Gastrocnemius medialis (tissue), 4 donors: Measurements from ENCODE around the gene LRMDA. TPM values are rescaled to one million over a fixed set of nuclear protein-coding genes. Genes with fewer than 3 reads are reported as not detected.
"Not testable (repeated sequence)": the region's sequence is repeated elsewhere in the genome, so short reads cannot be mapped to it uniquely, and the experiment has no call there.

Source experiments
- ATAC-seq, 2 donors: fragments of 150-250 bp; one replicate each; pipeline ENCODE4 v1.9.1; 2016
- DNase-seq, 2 donors: peaks; one replicate each; pipeline ENCODE4 v3.0.0-alpha.2; 2019
- H3K27ac ChIP-seq, 4 donors: fragments of 200-600 bp; sonication (generic); 1 replicate in 1 of 4; 2 replicates in 3 of 4; pipeline ENCODE4 v1.5.1; 2016 to 2018; ENCODE audit warnings: mild to moderate bottlenecking in 2 of 4, moderate library complexity in 1 of 4
- H3K27me3 ChIP-seq, 3 donors: fragments of 200-600 bp; sonication (generic) in 2 of 3; 1 replicate in 1 of 3; 2 replicates in 2 of 3; pipeline versions ENCODE4 v1.5.1 to v1.6.0; 2016 to 2019; ENCODE audit warnings: mild to moderate bottlenecking in 1 of 3, moderate library complexity in 1 of 3
- H3K36me3 ChIP-seq, 2 donors: fragments of 200-600 bp; sonication (generic) in 1 of 2; one replicate each; pipeline ENCODE4 v1.5.1; 2017 to 2018
- H3K4me1 ChIP-seq, 2 donors: fragments of 200-600 bp; sonication (generic) in 1 of 2; one replicate each; pipeline ENCODE4 v1.5.1; 2016 to 2017; ENCODE audit warnings: mild to moderate bottlenecking in 2 of 2
- H3K4me3 ChIP-seq, 4 donors: fragments of 200-600 bp; sonication (generic) in 3 of 4; 1 replicate in 1 of 4; 2 replicates in 3 of 4; pipeline ENCODE4 v1.5.1; 2016 to 2019; ENCODE audit warnings: mild to moderate bottlenecking in 2 of 4
- H3K9me3 ChIP-seq, 3 donors: fragments of 200-600 bp; sonication (generic) in 2 of 3; 1 replicate in 1 of 3; 2 replicates in 2 of 3; pipeline ENCODE4 v1.5.1; 2016 to 2019
- POLR2A ChIP-seq, 2 donors: fragments of 450-650 bp; IDR thresholded peaks; one replicate each; pipeline ENCODE4 v1.6.1; 2017; ENCODE audit warnings: antibody characterized with exemption in 2 of 2, mild to moderate bottlenecking in 2 of 2, moderate library complexity in 2 of 2
- in situ Hi-C, 4 donors: fragments of 200-750 bp; cut with MboI; loops; one replicate each; pipeline versions ENCODE4 v1.15.0 to v1.8.0; 2017; ENCODE audit warnings: low sequenced_read_pairs in 4 of 4
- intact Hi-C: fragments of 100-400 bp; cut with DNase I; formaldehyde crosslinking; loops from one replicate; pipeline ENCODE4 v1.15.1; 2023; ENCODE audit warnings: low total_unique reads
- total RNA-seq, 4 donors: library from RNA; depleted of rRNA; stranded (reverse); fragments of >200 nt; gene quantifications; one replicate each; pipeline versions ENCODE4 v1.1.0 to v1.2.3, GENCODE V29; 2016
- TF ChIP-seq, protein P1 (sequence below), 5 experiments: fragments of 450-650 bp in 3 of 5; fragments of 200-600 bp in 2 of 5; sonication (generic) in 2 of 5; IDR thresholded peaks in 4 of 5; conservative IDR thresholded peaks in 1 of 5; 1 replicate in 4 of 5; 2 replicates in 1 of 5; pipeline ENCODE4 v1.5.1; 2016 to 2019; ENCODE audit warnings: antibody characterized with exemption in 5 of 5, mild to moderate bottlenecking in 3 of 5, moderate library complexity in 3 of 5

LRMDA gene
- total RNA-seq, 4 donors from 2014 or later, result 0.80 to 4.5 (median 1.4) TPM

GRCh38 chr10:76055466-76055865, 624.0 kb downstream of the LRMDA start:
- no peak overlapping the region for H3K4me3 ChIP-seq
- in situ Hi-C loops (no loop called here), intact Hi-C loops (no loop called here)
- no peaks in the 10 kb centered on the region for H3K4me1 ChIP-seq
- H3K36me3 ChIP-seq, result no peaks in the 10 kb centered on the region
- no peaks in the 10 kb centered on the region for H3K9me3 ChIP-seq
- no peak overlapping the region for H3K27ac ChIP-seq
- ATAC-seq, result no peak
- DNase-seq, result no peak
- TF ChIP-seq, protein P1, sequence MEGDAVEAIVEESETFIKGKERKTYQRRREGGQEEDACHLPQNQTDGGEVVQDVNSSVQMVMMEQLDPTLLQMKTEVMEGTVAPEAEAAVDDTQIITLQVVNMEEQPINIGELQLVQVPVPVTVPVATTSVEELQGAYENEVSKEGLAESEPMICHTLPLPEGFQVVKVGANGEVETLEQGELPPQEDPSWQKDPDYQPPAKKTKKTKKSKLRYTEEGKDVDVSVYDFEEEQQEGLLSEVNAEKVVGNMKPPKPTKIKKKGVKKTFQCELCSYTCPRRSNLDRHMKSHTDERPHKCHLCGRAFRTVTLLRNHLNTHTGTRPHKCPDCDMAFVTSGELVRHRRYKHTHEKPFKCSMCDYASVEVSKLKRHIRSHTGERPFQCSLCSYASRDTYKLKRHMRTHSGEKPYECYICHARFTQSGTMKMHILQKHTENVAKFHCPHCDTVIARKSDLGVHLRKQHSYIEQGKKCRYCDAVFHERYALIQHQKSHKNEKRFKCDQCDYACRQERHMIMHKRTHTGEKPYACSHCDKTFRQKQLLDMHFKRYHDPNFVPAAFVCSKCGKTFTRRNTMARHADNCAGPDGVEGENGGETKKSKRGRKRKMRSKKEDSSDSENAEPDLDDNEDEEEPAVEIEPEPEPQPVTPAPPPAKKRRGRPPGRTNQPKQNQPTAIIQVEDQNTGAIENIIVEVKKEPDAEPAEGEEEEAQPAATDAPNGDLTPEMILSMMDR (IDR thresholded peaks at IDR 0.05 in 4 of 5, conservative IDR thresholded peaks at IDR 0.05 in 1 of 5), result no peak
- TF ChIP-seq POLR2A (IDR thresholded peaks at IDR 0.05), result no peak
- no peaks in the 10 kb centered on the region for H3K27me3 ChIP-seq

- Histone ChIP-seq H3K4me3 (no peak overlapping the region), H3K36me3 (no peaks in the 10 kb centered on the region), H3K27me3 (no peaks in the 10 kb centered on the region), H3K4me1 (no peaks in the 10 kb centered on the region), H3K9me3 (no peaks in the 10 kb centered on the region), H3K27ac (no peak overlapping the region)
- ATAC-seq, result no peak
- no peak for DNase-seq
- intact Hi-C loops (no loop called here), in situ Hi-C loops (no loop called here)
- no peak for TF ChIP-seq POLR2A (IDR thresholded peaks at IDR 0.05)
- TF ChIP-seq, protein P1 (IDR thresholded peaks at IDR 0.05 in 4 of 5, conservative IDR thresholded peaks at IDR 0.05 in 1 of 5), result no peak
These were observed 624.5 kb downstream of the LRMDA start for GRCh38 chr10:76055963-76056362.

- H3K4me1 ChIP-seq, in situ Hi-C loops, ATAC-seq: not testable (repeated sequence)
These were observed 629.6 kb downstream of the LRMDA start for GRCh38 chr10:76060993-76061392.

GRCh38 chr10:76066457-76066856, 635.0 kb downstream of the LRMDA start:
- H3K36me3 ChIP-seq, result no peaks in the 10 kb centered on the region
- ATAC-seq (no peak), DNase-seq (no peak)
- H3K4me1 ChIP-seq, result peaks cover under 1 to 1% of the 10 kb centered on the region in 2 donors
- no peaks in the 10 kb centered on the region for H3K27me3 ChIP-seq
- no peaks in the 10 kb centered on the region for H3K9me3 ChIP-seq
- no peak overlapping the region for H3K27ac ChIP-seq
- TF ChIP-seq POLR2A (IDR thresholded peaks at IDR 0.05), result no peak
- TF ChIP-seq, protein P1 (IDR thresholded peaks at IDR 0.05 in 4 of 5, conservative IDR thresholded peaks at IDR 0.05 in 1 of 5), result no peak
- no peak overlapping the region for H3K4me3 ChIP-seq
- intact Hi-C loops, result no loop called here
- in situ Hi-C loops, result no loop called here

More at GRCh38 chr10:76060993-76061392, 629.6 kb downstream of the LRMDA start:
- H3K27ac ChIP-seq, intact Hi-C loops, DNase-seq, H3K27me3 ChIP-seq, H3K4me3 ChIP-seq, H3K9me3 ChIP-seq, H3K36me3 ChIP-seq: not testable (repeated sequence)

DNA sequence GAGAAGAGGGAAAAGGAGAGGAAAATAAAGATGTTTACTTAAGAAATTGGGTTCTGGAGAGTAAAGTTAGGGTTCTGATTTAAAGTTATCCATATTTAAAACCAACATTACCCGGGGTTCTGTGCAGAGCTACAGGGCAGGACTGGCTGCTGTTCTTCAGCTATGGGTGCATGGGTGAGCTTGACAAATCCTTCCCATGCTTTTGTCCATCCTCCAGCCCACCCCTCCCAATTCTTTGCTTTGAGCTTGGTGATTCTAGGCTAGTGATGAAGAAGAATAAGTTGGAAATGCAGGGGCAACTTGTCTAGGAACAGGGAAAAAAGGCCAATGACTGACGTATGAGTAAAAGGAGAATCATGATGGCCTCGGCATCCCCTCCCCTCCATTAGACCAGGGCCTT, 636.0 kb downstream of the LRMDA start:
- Histone ChIP-seq H3K27me3 (no peaks in the 10 kb centered on the region), H3K36me3 (no peaks in the 10 kb centered on the region), H3K4me3 (no peak overlapping the region), H3K4me1 (peaks cover 3 to 8% of the 10 kb centered on the region in 2 donors), H3K9me3 (no peaks in the 10 kb centered on the region), H3K27ac (no peak overlapping the region)
- TF ChIP-seq POLR2A (IDR thresholded peaks at IDR 0.05), result no peak
- TF ChIP-seq, protein P1 (IDR thresholded peaks at IDR 0.05 in 4 of 5, conservative IDR thresholded peaks at IDR 0.05 in 1 of 5), result no peak
- in situ Hi-C loops (no loop called here), intact Hi-C loops (no loop called here)
- DNase-seq (no peak), ATAC-seq (no peak)
